NB4 (cell line): ENCODE measurements around the gene DIP2C.

Experiments
- DNase-seq: peaks from one replicate; pipeline ENCODE4 v3.0.0; 2010; ENCODE audit warnings: low read depth
- H3K4me3 ChIP-seq: one replicate; pipeline ENCODE4 v1.5.1; 2011; ENCODE audit warnings: mild to moderate bottlenecking, low read depth, low read length, moderate library complexity
- MYC ChIP-seq: IDR thresholded peaks from 2 replicates; pipeline ENCODE4 v1.6.1; 2011; ENCODE audit warnings: low read depth, low read length
- POLR2A ChIP-seq: IDR thresholded peaks from 2 replicates; pipeline ENCODE4 v1.6.1; 2011; ENCODE audit warnings: mild to moderate bottlenecking; ENCODE audit not compliant: insufficient read length; ENCODE audit errors: extremely low read depth
- TF ChIP-seq, protein P1 (sequence below): IDR thresholded peaks from one replicate; pipeline ENCODE4 v1.5.1; 2012; ENCODE audit warnings: low read depth, low read length
- TF ChIP-seq, protein P2 (sequence below): IDR thresholded peaks from 2 replicates; pipeline ENCODE4 v1.6.1; 2011; ENCODE audit warnings: low read depth, low read length

DIP2C gene

DNA sequence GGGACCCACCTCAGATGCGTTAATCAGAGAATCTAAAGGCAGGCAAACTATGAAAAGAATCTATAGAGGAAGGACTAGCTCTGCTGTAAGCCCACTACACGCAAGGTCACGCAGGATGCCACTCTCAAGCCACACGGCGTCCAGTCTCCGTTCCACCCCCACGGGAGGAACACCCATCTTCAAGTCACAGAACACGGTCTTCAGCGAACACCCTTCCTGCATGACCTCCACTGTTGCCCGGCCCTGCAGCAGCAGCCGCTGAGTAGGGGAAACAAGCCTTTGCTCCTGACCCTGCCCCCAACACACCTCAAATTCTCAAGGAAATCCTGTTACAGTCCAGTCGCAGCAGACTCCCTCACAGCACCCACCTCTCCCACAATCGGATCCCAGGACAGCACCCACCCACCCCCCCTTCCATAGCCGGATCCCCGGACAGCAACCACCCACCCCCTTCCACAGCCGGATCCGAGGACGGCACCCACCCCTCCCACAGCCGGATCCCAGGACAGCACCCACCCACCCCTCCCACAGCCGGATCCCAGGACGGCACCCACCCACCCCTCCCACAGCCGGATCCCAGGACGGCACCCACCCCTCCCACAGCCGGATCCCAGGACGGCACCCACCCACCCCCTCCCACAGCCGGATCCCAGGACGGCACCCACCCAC lies 133.7 kb downstream of the DIP2C start:
- TF ChIP-seq, protein P1, sequence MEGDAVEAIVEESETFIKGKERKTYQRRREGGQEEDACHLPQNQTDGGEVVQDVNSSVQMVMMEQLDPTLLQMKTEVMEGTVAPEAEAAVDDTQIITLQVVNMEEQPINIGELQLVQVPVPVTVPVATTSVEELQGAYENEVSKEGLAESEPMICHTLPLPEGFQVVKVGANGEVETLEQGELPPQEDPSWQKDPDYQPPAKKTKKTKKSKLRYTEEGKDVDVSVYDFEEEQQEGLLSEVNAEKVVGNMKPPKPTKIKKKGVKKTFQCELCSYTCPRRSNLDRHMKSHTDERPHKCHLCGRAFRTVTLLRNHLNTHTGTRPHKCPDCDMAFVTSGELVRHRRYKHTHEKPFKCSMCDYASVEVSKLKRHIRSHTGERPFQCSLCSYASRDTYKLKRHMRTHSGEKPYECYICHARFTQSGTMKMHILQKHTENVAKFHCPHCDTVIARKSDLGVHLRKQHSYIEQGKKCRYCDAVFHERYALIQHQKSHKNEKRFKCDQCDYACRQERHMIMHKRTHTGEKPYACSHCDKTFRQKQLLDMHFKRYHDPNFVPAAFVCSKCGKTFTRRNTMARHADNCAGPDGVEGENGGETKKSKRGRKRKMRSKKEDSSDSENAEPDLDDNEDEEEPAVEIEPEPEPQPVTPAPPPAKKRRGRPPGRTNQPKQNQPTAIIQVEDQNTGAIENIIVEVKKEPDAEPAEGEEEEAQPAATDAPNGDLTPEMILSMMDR = no peak
- no peak for TF ChIP-seq POLR2A
- no peak for DNase-seq
- H3K4me3 ChIP-seq = no peak overlapping the region

DNA sequence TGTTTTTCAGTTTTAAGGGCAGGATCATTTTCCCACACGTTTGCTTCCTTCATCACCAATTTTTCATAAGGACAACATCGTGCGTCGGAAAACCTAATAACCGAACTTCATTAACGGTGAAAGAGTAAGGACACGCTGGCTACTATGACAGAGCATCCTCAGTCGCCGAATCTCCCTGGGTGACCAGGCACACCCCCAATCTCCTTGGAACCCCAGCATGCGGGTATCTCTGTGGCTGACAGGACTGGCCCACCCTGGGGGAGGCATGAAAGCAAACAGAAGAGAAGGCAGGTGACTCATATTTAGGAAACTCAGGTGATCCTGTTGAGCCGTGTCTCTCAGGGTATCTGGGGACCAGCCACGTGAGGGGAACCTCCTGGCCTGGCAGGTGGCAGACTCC lies 134.2 kb downstream of the DIP2C start:
- no peak for DNase-seq
- H3K4me3 ChIP-seq = no peak overlapping the region
- TF ChIP-seq POLR2A = no peak
- TF ChIP-seq, protein P1 = no peak
- TF ChIP-seq MYC = no peak
- TF ChIP-seq, protein P2, sequence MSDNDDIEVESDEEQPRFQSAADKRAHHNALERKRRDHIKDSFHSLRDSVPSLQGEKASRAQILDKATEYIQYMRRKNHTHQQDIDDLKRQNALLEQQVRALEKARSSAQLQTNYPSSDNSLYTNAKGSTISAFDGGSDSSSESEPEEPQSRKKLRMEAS = no peak

DNA sequence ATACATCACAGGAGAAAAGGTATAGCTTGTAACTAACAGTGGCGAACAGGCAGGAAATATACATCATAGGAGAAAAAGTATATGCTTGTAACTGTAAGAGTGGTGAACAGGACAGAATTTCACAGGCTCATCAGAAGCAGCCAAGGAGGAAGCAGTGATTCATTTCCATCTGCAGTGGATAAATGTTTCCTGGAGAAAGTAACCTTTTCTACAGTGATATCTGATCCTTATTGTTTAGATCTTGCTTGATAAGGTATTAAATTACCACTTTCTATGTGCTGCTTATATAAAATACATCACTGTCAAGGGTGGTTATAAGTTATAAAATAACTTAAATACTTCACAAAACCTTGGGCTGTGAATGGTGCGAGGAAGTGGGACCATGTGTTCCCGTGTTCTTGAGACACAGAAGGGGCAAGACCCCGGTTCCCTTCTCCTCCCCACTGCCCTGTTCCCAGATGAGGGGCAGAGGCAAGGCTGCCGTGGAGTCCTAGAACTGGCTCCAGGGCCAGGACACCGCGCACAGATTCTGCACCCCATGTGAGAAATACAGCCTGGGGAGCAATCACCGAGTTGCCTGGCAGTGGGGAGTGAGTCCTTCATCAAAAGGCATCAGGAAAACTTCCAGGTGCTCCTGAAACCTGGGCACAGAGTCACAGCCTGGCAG lies 135.2 kb downstream of the DIP2C start:
- no peak for DNase-seq
- H3K4me3 ChIP-seq = no peak overlapping the region
- no peak for TF ChIP-seq MYC
- TF ChIP-seq, protein P2 = no peak
- TF ChIP-seq, protein P1 = no peak
- TF ChIP-seq POLR2A = no peak

DNA sequence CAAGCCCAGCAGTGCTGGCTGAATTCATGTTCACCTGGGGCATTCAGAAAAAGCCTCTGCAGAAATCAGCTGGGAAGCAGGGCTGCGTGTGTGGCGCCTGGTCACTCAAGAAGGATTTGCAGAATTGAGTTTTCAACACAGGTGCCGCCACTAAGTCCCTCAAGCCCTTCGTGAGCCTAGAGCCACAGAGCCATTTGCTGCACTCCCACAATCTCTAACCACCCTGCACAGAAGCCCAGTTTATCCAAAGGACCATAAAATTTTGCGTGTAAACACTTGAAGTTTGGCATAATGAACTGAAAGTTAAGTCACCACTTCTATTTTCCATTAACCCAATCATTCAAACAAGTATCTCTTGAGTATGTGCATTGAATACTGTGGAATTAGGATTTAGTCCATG lies 136.2 kb downstream of the DIP2C start:
- DNase-seq = no peak
- no peak for TF ChIP-seq MYC
- TF ChIP-seq, protein P1 = no peak
- TF ChIP-seq POLR2A = no peak
- TF ChIP-seq, protein P2 = no peak
- no peak overlapping the region for H3K4me3 ChIP-seq

DNA sequence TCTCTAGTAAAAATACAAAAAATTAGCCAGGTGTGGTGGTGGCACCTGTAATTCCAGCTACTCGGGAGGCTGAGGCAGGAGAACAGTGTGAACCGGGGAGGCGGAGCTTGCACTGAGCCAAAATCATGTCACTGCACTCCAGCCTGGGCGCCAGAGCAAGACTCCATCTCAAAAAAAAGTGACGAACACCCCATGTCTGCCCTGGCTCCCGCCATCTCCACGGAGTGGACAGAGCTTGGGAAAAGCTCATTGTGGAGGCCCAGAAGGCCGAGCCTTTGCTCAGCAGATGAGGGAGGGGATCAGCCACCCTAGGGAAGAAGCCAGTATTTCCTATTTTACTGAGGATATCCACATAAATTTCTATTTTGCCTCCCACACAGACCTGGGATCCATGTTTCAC lies 136.8 kb downstream of the DIP2C start:
- H3K4me3 ChIP-seq = no peak overlapping the region
- DNase-seq = no peak
- TF ChIP-seq POLR2A = no peak
- TF ChIP-seq, protein P2 = no peak
- TF ChIP-seq MYC = no peak
- TF ChIP-seq, protein P1 = no peak
